HEK293 (cell line): Measurements from ENCODE around the gene LGALS4.
A peak's percentile ranks its signal among the peaks of the same experiment; 100 is the strongest.

Experiments
- CTCF ChIA-PET: fragments of 350-600 bp; formaldehyde crosslinking; extraction: SDS; loops from one replicate; lab custom pipeline; 2021; ENCODE audit warnings: antibody characterized with exemption; lab: Yijun Ruan, JAX
- POLR2A ChIA-PET: fragments of 300-600 bp; formaldehyde crosslinking; extraction: SDS; loops from one replicate; lab custom pipeline; 2020; ENCODE audit warnings: antibody characterized with exemption, inconsistent platforms; lab: Yijun Ruan, JAX
- H3K27ac ChIP-seq: fragments of 200-500 bp; sonication (Bioruptor generic); 2 replicates; pipeline ENCODE4 v1.5.1; 2014; ENCODE audit warnings: low read depth, low read length, control low read depth, inconsistent platforms; ENCODE audit errors: extremely low read depth
- H3K36me3 ChIP-seq, 2 experiments: fragments of 200-500 bp in 1 of 2; sonication (Bioruptor generic) in 1 of 2; 1 replicate in 1 of 2; 2 replicates in 1 of 2; pipeline ENCODE4 v1.5.1; 2014 to 2017; ENCODE audit warnings: inconsistent platforms in 2 of 2, low read length in 2 of 2; ENCODE audit not compliant: control insufficient read depth in 2 of 2, insufficient read depth in 1 of 2
- H3K4me1 ChIP-seq: fragments of 200-500 bp; sonication (Bioruptor generic); 2 replicates; pipeline ENCODE4 v1.5.1; 2014; ENCODE audit warnings: mild to moderate bottlenecking, low read length, inconsistent platforms; ENCODE audit not compliant: control insufficient read depth, insufficient read depth
- H3K4me3 ChIP-seq: 2 replicates; pipeline ENCODE4 v1.5.1; 2011; ENCODE audit warnings: low read depth, mild to moderate bottlenecking, control low read depth, low read length, moderate library complexity
- H3K9me3 ChIP-seq: fragments of 200-500 bp; sonication (Bioruptor generic); 2 replicates; pipeline ENCODE4 v1.5.1; 2014; ENCODE audit warnings: low read depth, low read length, inconsistent platforms; ENCODE audit not compliant: control insufficient read depth, insufficient read depth
- ATF2 ChIP-seq: fragments of 450-650 bp; formaldehyde crosslinking; IDR thresholded peaks from 2 replicates; pipeline ENCODE4 v1.5.1; 2016; ENCODE audit warnings: missing biosample characterization, missing genetic modification characterization, low read depth
- BCL11B ChIP-seq: fragments of 450-650 bp; formaldehyde crosslinking; IDR thresholded peaks from 2 replicates; pipeline ENCODE4 v1.5.1; 2016; ENCODE audit warnings: low read depth, missing biosample characterization, missing genetic modification characterization
- IKZF3 ChIP-seq: fragments of 450-650 bp; IDR thresholded peaks from 2 replicates; pipeline ENCODE4 v1.5.0; 2018; ENCODE audit warnings: missing biosample characterization, mild to moderate bottlenecking, missing genetic modification characterization, moderate library complexity
- PRDM10 ChIP-seq: fragments of 450-650 bp; formaldehyde crosslinking; IDR thresholded peaks from 2 replicates; pipeline ENCODE4 v1.5.1; 2016; ENCODE audit warnings: missing biosample characterization, missing genetic modification characterization
- SP3 ChIP-seq: fragments of 450-650 bp; formaldehyde crosslinking; IDR thresholded peaks from 2 replicates; pipeline ENCODE4 v1.5.1; 2016; ENCODE audit warnings: missing biosample characterization, missing genetic modification characterization
- WT1 ChIP-seq: fragments of 450-650 bp; formaldehyde crosslinking; IDR thresholded peaks from 2 replicates; pipeline ENCODE4 v1.5.1; 2016; ENCODE audit warnings: missing biosample characterization, missing genetic modification characterization
- ZBTB17 ChIP-seq: fragments of 450-650 bp; formaldehyde crosslinking; IDR thresholded peaks from 2 replicates; pipeline ENCODE4 v1.5.1; 2016; ENCODE audit warnings: missing biosample characterization, missing genetic modification characterization
- ZNF16 ChIP-seq: fragments of 450-650 bp; formaldehyde crosslinking; IDR thresholded peaks from 2 replicates; pipeline ENCODE4 v1.5.1; 2016; ENCODE audit warnings: low read depth, missing biosample characterization, missing genetic modification characterization
- ZNF23 ChIP-seq: fragments of 450-650 bp; formaldehyde crosslinking; IDR thresholded peaks from 2 replicates; pipeline ENCODE4 v1.5.1; 2016; ENCODE audit warnings: missing biosample characterization, missing genetic modification characterization, borderline replicate concordance
- ZNF239 ChIP-seq: fragments of 450-650 bp; formaldehyde crosslinking; IDR thresholded peaks from 2 replicates; pipeline ENCODE4 v1.5.1; 2016; ENCODE audit warnings: missing biosample characterization, missing genetic modification characterization
- ZNF248 ChIP-seq: fragments of 450-650 bp; formaldehyde crosslinking; IDR thresholded peaks from 2 replicates; pipeline ENCODE4 v1.5.1; 2017; ENCODE audit warnings: missing biosample characterization, missing genetic modification characterization
- ZNF473 ChIP-seq: fragments of 450-650 bp; formaldehyde crosslinking; IDR thresholded peaks from 2 replicates; pipeline ENCODE4 v1.5.1; 2017; ENCODE audit warnings: missing biosample characterization, missing genetic modification characterization
- ZNF521 ChIP-seq: fragments of 450-650 bp; formaldehyde crosslinking; IDR thresholded peaks from 2 replicates; pipeline ENCODE4 v1.5.1; 2017; ENCODE audit warnings: missing biosample characterization, mild to moderate bottlenecking, missing genetic modification characterization
- ZNF530 ChIP-seq: fragments of 450-650 bp; formaldehyde crosslinking; IDR thresholded peaks from 2 replicates; pipeline ENCODE4 v1.5.1; 2016; ENCODE audit warnings: low read depth, missing biosample characterization, missing genetic modification characterization
- ZNF560 ChIP-seq: fragments of 450-650 bp; formaldehyde crosslinking; IDR thresholded peaks from 2 replicates; pipeline ENCODE4 v1.5.1; 2017; ENCODE audit warnings: missing biosample characterization, missing genetic modification characterization, borderline replicate concordance
- ZNF561 ChIP-seq: fragments of 450-650 bp; IDR thresholded peaks from 2 replicates; pipeline ENCODE4 v1.5.1; 2018; ENCODE audit warnings: missing biosample characterization, missing genetic modification characterization, borderline replicate concordance
- ZNF610 ChIP-seq: fragments of 450-650 bp; formaldehyde crosslinking; IDR thresholded peaks from 2 replicates; pipeline ENCODE4 v1.5.1; 2016; ENCODE audit warnings: missing biosample characterization, missing genetic modification characterization, borderline replicate concordance
- ZNF629 ChIP-seq: fragments of 450-650 bp; formaldehyde crosslinking; IDR thresholded peaks from 2 replicates; pipeline ENCODE4 v1.5.1; 2017; ENCODE audit warnings: missing biosample characterization, missing genetic modification characterization
- ZNF654 ChIP-seq: fragments of 450-650 bp; formaldehyde crosslinking; IDR thresholded peaks from 2 replicates; pipeline ENCODE4 v1.5.1; 2016; ENCODE audit warnings: low read depth, missing biosample characterization, missing genetic modification characterization
- ZNF658 ChIP-seq: fragments of 450-650 bp; formaldehyde crosslinking; IDR thresholded peaks from 2 replicates; pipeline ENCODE4; 2016; ENCODE audit warnings: missing biosample characterization, missing genetic modification characterization
- ZNF660 ChIP-seq: fragments of 450-650 bp; IDR thresholded peaks from 2 replicates; pipeline ENCODE4 v1.5.1; 2018; ENCODE audit warnings: missing biosample characterization, mild to moderate bottlenecking, missing genetic modification characterization
- ZNF670 ChIP-seq: fragments of 450-650 bp; formaldehyde crosslinking; IDR thresholded peaks from 2 replicates; pipeline ENCODE4 v1.5.1; 2016; ENCODE audit warnings: missing biosample characterization, missing genetic modification characterization, low read depth
- ZNF747 ChIP-seq: fragments of 450-650 bp; formaldehyde crosslinking; IDR thresholded peaks from 2 replicates; pipeline ENCODE4 v1.5.1; 2016; ENCODE audit warnings: missing biosample characterization, missing genetic modification characterization
- ZSCAN16 ChIP-seq: fragments of 450-650 bp; formaldehyde crosslinking; IDR thresholded peaks from 2 replicates; pipeline ENCODE4 v1.5.1; 2016; ENCODE audit warnings: missing biosample characterization, missing genetic modification characterization
- TF ChIP-seq, protein P1 (sequence below): fragments of 450-650 bp; formaldehyde crosslinking; IDR thresholded peaks from 2 replicates; pipeline ENCODE4 v1.5.1; 2016; ENCODE audit warnings: missing biosample characterization, missing genetic modification characterization
- TF ChIP-seq, protein P2 (sequence below): IDR thresholded peaks from 2 replicates; pipeline ENCODE4 v1.6.1; 2011; ENCODE audit warnings: mild to moderate bottlenecking, low read depth, low read length, borderline replicate concordance

Gene LGALS4

GRCh38 chr19:38836159-38836982 is 23.6 kb upstream of the LGALS4 start (continued):
- no peak for TF ChIP-seq ZNF561
- no peak for TF ChIP-seq WT1 (tag by site-specific recombination)
- TF ChIP-seq SP3 (tag by site-specific recombination), result no peak; the same call in 1 of the 2 replicates
- no peak for TF ChIP-seq ZNF747 (tag by site-specific recombination)
- no peak for TF ChIP-seq ZNF670 (tag by site-specific recombination)
- TF ChIP-seq ZNF248 (tag by site-specific recombination), result no peak
- no peak for TF ChIP-seq ZNF560
- TF ChIP-seq ZNF658 (tag by site-specific recombination), result no peak
- TF ChIP-seq ZNF521 (tag by site-specific recombination), result no peak

GRCh38 chr19:38834590-38834989 is 21.8 kb upstream of the LGALS4 start:
- ChIA-PET CTCF (interaction anchor here (0.6 to 2.2 kb wide), 5 partner anchors 53 to 681 kb away, joined by 3 to 10 read pairs (median 3); partner anchors contain the start of genes MRPS12 and SARS2), POLR2A (interaction anchor here (0.5 to 7.4 kb wide), 9 partner anchors 8 to 216 kb away, joined by 3 to 159 read pairs (median 5); partner anchors contain the start of genes EIF3K, HNRNPL, MRPS12 and SARS2)
- peak overlapping the region; percentile 37 for H3K27ac ChIP-seq
- no peak overlapping the region for H3K4me3 ChIP-seq
- H3K4me1 ChIP-seq, result peaks cover 19% of the 10 kb centered on the region
- no peak for TF ChIP-seq ZNF239 (tag by site-specific recombination)
- no peak for TF ChIP-seq ZNF654 (tag by site-specific recombination)
- TF ChIP-seq PRDM10 (tag by site-specific recombination), result peak; percentile 54; the same call in 1 of the 2 replicates
- 0 out of 2 replicates have a peak, but pooled peaks have one; percentile 10 for TF ChIP-seq ZBTB17 (tag by site-specific recombination)
- TF ChIP-seq ZNF530 (tag by site-specific recombination), result no peak
- TF ChIP-seq IKZF3, result peak; percentile 74
- TF ChIP-seq ZSCAN16 (tag by site-specific recombination), result no peak
- peaks cover 51 to 60% of the 10 kb centered on the region in 2 experiments for H3K36me3 ChIP-seq
- H3K9me3 ChIP-seq, result no peaks in the 10 kb centered on the region

- POLR2A ChIA-PET, result interaction anchor here (1.0 to 7.4 kb wide), 6 partner anchors 8 to 215 kb away, joined by 3 to 159 read pairs (median 6); partner anchors contain the start of genes EIF3K, HNRNPL, MRPS12 and SARS2
- H3K27ac ChIP-seq, result no peak overlapping the region; the same call in 1 of the 2 replicates
- H3K4me1 ChIP-seq, result peaks cover 19% of the 10 kb centered on the region
- H3K9me3 ChIP-seq, result no peaks in the 10 kb centered on the region
- peaks cover 46 to 60% of the 10 kb centered on the region in 2 experiments for H3K36me3 ChIP-seq
- H3K4me3 ChIP-seq, result no peak overlapping the region
- CTCF ChIA-PET, result interaction anchor here (0.6 to 2.2 kb wide), 7 partner anchors 53 to 931 kb away, joined by 3 to 10 read pairs (median 3); partner anchors contain the start of genes MRPS12 and SARS2
- TF ChIP-seq ZNF473 (tag by site-specific recombination) (no peak), ZNF660 (tag by site-specific recombination) (peak; percentile 23; the same call in 1 of the 2 replicates), ZNF629 (tag by site-specific recombination) (peak; percentile 74; the same call in 1 of the 2 replicates), ZNF16 (tag by site-specific recombination) (no peak), ATF2 (peak; percentile 68; the same call in 1 of the 2 replicates), ZNF610 (tag by site-specific recombination) (no peak), ZNF23 (tag by site-specific recombination) (no peak), BCL11B (tag by site-specific recombination) (no peak)
- TF ChIP-seq, protein P1, sequence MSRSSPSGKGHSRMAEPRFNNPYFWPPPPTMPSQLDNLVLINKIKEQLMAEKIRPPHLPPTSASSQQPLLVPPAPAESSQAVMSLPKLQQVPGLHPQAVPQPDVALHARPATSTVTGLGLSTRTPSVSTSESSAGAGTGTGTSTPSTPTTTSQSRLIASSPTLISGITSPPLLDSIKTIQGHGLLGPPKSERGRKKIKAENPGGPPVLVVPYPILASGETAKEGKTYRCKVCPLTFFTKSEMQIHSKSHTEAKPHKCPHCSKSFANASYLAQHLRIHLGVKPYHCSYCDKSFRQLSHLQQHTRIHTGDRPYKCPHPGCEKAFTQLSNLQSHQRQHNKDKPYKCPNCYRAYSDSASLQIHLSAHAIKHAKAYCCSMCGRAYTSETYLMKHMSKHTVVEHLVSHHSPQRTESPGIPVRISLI (tag by site-specific recombination), result 0 out of 2 replicates have a peak, but pooled peaks have one; percentile 8
- TF ChIP-seq, protein P2, sequence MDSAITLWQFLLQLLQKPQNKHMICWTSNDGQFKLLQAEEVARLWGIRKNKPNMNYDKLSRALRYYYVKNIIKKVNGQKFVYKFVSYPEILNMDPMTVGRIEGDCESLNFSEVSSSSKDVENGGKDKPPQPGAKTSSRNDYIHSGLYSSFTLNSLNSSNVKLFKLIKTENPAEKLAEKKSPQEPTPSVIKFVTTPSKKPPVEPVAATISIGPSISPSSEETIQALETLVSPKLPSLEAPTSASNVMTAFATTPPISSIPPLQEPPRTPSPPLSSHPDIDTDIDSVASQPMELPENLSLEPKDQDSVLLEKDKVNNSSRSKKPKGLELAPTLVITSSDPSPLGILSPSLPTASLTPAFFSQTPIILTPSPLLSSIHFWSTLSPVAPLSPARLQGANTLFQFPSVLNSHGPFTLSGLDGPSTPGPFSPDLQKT, result no peak
Observed at GRCh38 chr19:38834104-38834490, 21.4 kb upstream of the LGALS4 start.
